Ovary (tissue), 3 donors: ENCODE results near the gene LRRC4C.

ENCODE experiments used
- EP300 ChIP-seq: sonication (generic); formaldehyde crosslinking; IDR thresholded peaks from one replicate; pipeline ENCODE4 v1.6.1; 2017; ENCODE audit warnings: antibody characterized with exemption
- POLR2A ChIP-seq: fragments of 450-650 bp; IDR thresholded peaks from one replicate; pipeline ENCODE4 v1.6.1; 2017; ENCODE audit warnings: antibody characterized with exemption, mild to moderate bottlenecking, moderate library complexity
- TF ChIP-seq, protein P1 (sequence below), 3 donors: fragments of 450-650 bp in 2 of 3; fragments of 200-600 bp in 1 of 3; IDR thresholded peaks; one replicate each; pipeline versions ENCODE4 v1.5.1 to v1.8.0; 2016 to 2022; ENCODE audit warnings: antibody characterized with exemption in 3 of 3, mild to moderate bottlenecking in 1 of 3
- donor health status: DM: no; HTN: no; CAD: no.

DNA sequence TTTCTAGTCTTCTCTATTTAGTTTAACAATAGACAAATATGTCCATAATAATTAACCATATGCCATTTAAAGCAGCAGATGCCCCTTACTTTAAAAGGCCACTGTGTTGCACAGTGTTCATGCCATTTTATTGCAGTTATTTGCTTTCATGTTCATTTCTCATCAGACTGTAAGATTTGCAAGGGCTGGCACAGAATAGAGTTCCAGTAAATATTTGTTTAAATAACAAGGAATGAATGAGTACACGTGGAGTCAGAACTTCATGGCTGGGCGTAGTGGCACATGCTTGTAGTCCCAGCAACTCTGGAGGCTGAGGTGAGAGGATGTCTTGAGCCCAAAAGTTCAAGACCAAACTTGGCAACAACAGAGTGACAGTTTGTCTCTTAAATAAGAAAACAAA, 1228.6 kb downstream of the LRRC4C start:
- TF ChIP-seq, protein P1, sequence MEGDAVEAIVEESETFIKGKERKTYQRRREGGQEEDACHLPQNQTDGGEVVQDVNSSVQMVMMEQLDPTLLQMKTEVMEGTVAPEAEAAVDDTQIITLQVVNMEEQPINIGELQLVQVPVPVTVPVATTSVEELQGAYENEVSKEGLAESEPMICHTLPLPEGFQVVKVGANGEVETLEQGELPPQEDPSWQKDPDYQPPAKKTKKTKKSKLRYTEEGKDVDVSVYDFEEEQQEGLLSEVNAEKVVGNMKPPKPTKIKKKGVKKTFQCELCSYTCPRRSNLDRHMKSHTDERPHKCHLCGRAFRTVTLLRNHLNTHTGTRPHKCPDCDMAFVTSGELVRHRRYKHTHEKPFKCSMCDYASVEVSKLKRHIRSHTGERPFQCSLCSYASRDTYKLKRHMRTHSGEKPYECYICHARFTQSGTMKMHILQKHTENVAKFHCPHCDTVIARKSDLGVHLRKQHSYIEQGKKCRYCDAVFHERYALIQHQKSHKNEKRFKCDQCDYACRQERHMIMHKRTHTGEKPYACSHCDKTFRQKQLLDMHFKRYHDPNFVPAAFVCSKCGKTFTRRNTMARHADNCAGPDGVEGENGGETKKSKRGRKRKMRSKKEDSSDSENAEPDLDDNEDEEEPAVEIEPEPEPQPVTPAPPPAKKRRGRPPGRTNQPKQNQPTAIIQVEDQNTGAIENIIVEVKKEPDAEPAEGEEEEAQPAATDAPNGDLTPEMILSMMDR (IDR thresholded peaks at IDR 0.05), result no peak
- TF ChIP-seq POLR2A (no peak), EP300 (no peak)
